Myocyte (in vitro differentiated cells): ENCODE data around the gene METTL26. TPM values are rescaled to one million over a fixed set of nuclear protein-coding genes. Genes with fewer than 3 reads are reported as not detected.

Experiments
- DNase-seq: peaks from one replicate; pipeline ENCODE4 v3.0.0-alpha.2; 2012; ENCODE audit warnings: low read depth
- total RNA-seq: library from RNA; depleted of rRNA; stranded (reverse); fragments of >200 nt; gene quantifications from 2 replicates; pipeline ENCODE4 v1.2.3, GENCODE V29; 2014

Gene METTL26
- total RNA-seq, 1 donor from 2014 or later, result 83.6 TPM

DNA sequence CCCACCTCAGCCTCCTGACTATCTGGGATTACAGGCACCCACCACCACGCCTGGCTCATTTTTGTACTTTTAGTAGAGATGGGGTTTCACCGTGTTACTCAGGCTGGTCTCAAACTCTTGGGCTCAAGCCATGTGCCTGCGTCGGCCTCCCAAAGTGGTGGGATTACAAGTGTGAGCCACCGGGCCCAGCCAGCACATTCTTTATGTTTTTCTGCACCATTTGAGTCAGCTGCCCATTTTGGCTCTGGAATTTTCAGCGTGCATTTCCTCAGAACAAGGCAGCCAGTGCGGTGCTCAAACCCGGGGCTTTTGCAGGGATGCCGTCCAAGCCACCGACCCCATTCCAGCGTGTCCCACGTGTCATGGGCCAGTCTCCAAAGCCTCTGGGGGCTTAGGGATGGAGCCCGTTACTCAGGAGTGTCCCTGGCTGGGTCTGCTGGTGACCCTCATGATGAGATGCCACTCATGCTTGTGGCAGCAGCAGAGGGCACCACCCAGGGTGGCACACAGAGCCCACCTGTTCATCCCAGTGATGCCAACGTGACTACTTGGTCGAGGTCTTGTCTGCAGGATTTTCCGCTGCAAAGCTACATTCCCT is 50.0 kb downstream of the METTL26 start:
- DNase-seq, result peak; percentile 97

- peak; percentile 57 for DNase-seq
Observed at GRCh38 chr16:585351-585750, 50.8 kb downstream of the METTL26 start.

Other genes starting within 250 kb of the METTL26 start
- 50.3 and 59.1 TPM in 2 replicates for gene NME4, start 239.1 kb downstream of the METTL26 start, total RNA-seq
- 27.1 and 28.6 TPM in 2 replicates for gene DECR2, start 234.4 kb downstream of the METTL26 start, total RNA-seq
- gene RAB11FIP3, start 210.7 kb downstream of the METTL26 start, total RNA-seq, result 114 and 126 TPM in 2 replicates
- 81.8 and 141 TPM in 2 replicates for gene CAPN15, start 108.6 kb downstream of the METTL26 start, total RNA-seq
- gene PRR35, start 75.9 kb downstream of the METTL26 start, total RNA-seq, result 2.9 and 12.5 TPM in 2 replicates
- 0.05 and 1.2 TPM in 2 replicates for gene NHLRC4, start 69.3 kb downstream of the METTL26 start, total RNA-seq
- gene PIGQ, start 66.3 kb downstream of the METTL26 start, total RNA-seq, result 45.4 and 59.9 TPM in 2 replicates
- 17.2 and 19.1 TPM in 2 replicates for gene RAB40C, start 46.2 kb downstream of the METTL26 start, total RNA-seq
- 0.70 and 0.83 TPM in 2 replicates for gene WFIKKN1, start 5.3 kb downstream of the METTL26 start, total RNA-seq
- gene MCRIP2, start 5.5 kb upstream of the METTL26 start, total RNA-seq, result 54.5 and 61.2 TPM in 2 replicates
- 6.5 and 8.0 TPM in 2 replicates for gene WDR90, start 13.1 kb upstream of the METTL26 start, total RNA-seq
- gene RHOT2, start 31.8 kb upstream of the METTL26 start, total RNA-seq, result 70.3 and 73.9 TPM in 2 replicates
- 1.5 and 1.6 TPM in 2 replicates for gene RHBDL1, start 39.4 kb upstream of the METTL26 start, total RNA-seq
- gene STUB1, start 44.1 kb upstream of the METTL26 start, total RNA-seq, result 239 and 243 TPM in 2 replicates
- 74.5 and 77.7 TPM in 2 replicates for gene JMJD8, start 48.0 kb upstream of the METTL26 start, total RNA-seq
- 11.0 and 12.5 TPM in 2 replicates for gene WDR24, start 54.1 kb upstream of the METTL26 start, total RNA-seq
- 0.21 and 0.51 TPM in 2 replicates for gene FBXL16, start 69.5 kb upstream of the METTL26 start, total RNA-seq
- gene METRN, start 78.8 kb upstream of the METTL26 start, total RNA-seq, result 105 and 172 TPM in 2 replicates
- 44.0 and 71.7 TPM in 2 replicates for gene ANTKMT, start 84.8 kb upstream of the METTL26 start, total RNA-seq
- gene CCDC78, start 90.1 kb upstream of the METTL26 start, total RNA-seq, result 5.9 and 6.0 TPM in 2 replicates
- 32.6 and 38.5 TPM in 2 replicates for gene HAGHL, start 90.8 kb upstream of the METTL26 start, total RNA-seq
- gene CIAO3, start 104.7 kb upstream of the METTL26 start, total RNA-seq, result 39.2 TPM in 2 replicates
- gene MSLN, start 124.4 kb upstream of the METTL26 start, total RNA-seq, result not detected in 2 replicates
- gene RPUSD1, start 152.1 kb upstream of the METTL26 start, total RNA-seq, result 31.0 and 41.3 TPM in 2 replicates
- 7.5 and 10.0 TPM in 2 replicates for gene CHTF18, start 152.3 kb upstream of the METTL26 start, total RNA-seq
- not detected in 2 replicates for gene GNG13, start 164.4 kb upstream of the METTL26 start, total RNA-seq